ENCODE measurements around the gene CDC42BPA.
"Not testable (repeated sequence)": the region's sequence is repeated elsewhere in the genome, so short reads cannot be mapped to it uniquely, and the experiment has no call there.

Gene CDC42BPA

GRCh38 chr1:227042292-227042691, 276.0 kb downstream of the CDC42BPA start:
- no peak for DNase-seq

- no peak for DNase-seq
These were observed 279.9 kb downstream of the CDC42BPA start for GRCh38 chr1:227038401-227038800.

GRCh38 chr1:227037121-227037520, 281.2 kb downstream of the CDC42BPA start:
- DNase-seq, result no peak

GRCh38 chr1:227035316-227035715, 283.0 kb downstream of the CDC42BPA start:
- no peak for DNase-seq

GRCh38 chr1:227033880-227034279, 284.4 kb downstream of the CDC42BPA start:
- DNase-seq, result no peak

- no peak for DNase-seq
These were observed 285.9 kb downstream of the CDC42BPA start for GRCh38 chr1:227032396-227032795.

GRCh38 chr1:227016990-227017389, 301.3 kb downstream of the CDC42BPA start:
- DNase-seq, result no peak

GRCh38 chr1:227010645-227011044, 307.6 kb downstream of the CDC42BPA start:
- DNase-seq, result no peak

GRCh38 chr1:227009937-227010336, 308.4 kb downstream of the CDC42BPA start:
- DNase-seq, result no peak

- DNase-seq, result no peak
These were observed 312.0 kb downstream of the CDC42BPA start for GRCh38 chr1:227006226-227006796.

- DNase-seq, result no peak
These were observed 313.5 kb downstream of the CDC42BPA start for GRCh38 chr1:227004796-227005195.

- no peak for DNase-seq
These were observed 315.1 kb downstream of the CDC42BPA start for GRCh38 chr1:227003165-227003564.

GRCh38 chr1:227002531-227003049, 315.7 kb downstream of the CDC42BPA start:
- no peak for DNase-seq

- not testable (repeated sequence) for DNase-seq
These were observed 318.7 kb downstream of the CDC42BPA start for GRCh38 chr1:226999579-226999978.

- no peak for DNase-seq
These were observed 322.6 kb downstream of the CDC42BPA start for GRCh38 chr1:226995365-226996332.

- DNase-seq, result peak; percentile 29
These were observed 323.5 kb downstream of the CDC42BPA start for GRCh38 chr1:226994586-226995364.

GRCh38 chr1:226993814-226994585, 324.3 kb downstream of the CDC42BPA start:
- DNase-seq, result no peak

GRCh38 chr1:226991920-226992319, 326.4 kb downstream of the CDC42BPA start:
- DNase-seq, result no peak

- DNase-seq, result no peak
These were observed 328.1 kb downstream of the CDC42BPA start for GRCh38 chr1:226990133-226990716.

- DNase-seq, result no peak
These were observed 329.0 kb downstream of the CDC42BPA start for GRCh38 chr1:226989085-226989920.

- peak; percentile 20 for DNase-seq
These were observed 330.0 kb downstream of the CDC42BPA start for GRCh38 chr1:226988334-226988666.

Measured in midbrain (tissue), 1 donor.